ENCODE results near the gene RNF141. TPM values are rescaled to one million over a fixed set of nuclear protein-coding genes. Genes with fewer than 3 reads are reported as not detected.

The RNF141 gene
- total RNA-seq, 1 donor, result 34.9 TPM

- no peak for DNase-seq (ENCODE audit: low read depth)
- TF ChIP-seq CTCF (IDR thresholded peaks at IDR 0.05; ENCODE audit: insufficient read depth, low read length), result no peak
- H3K4me3 ChIP-seq (ENCODE audit: low read depth, low read length), result peak overlapping the region; percentile 89
These were observed 1.6 kb downstream of the RNF141 start for GRCh38 chr11:10539339-10539738.

GRCh38 chr11:10538924-10539323 lies 2.1 kb downstream of the RNF141 start:
- no peak overlapping the region for H3K4me3 ChIP-seq (ENCODE audit: low read depth, low read length)
- DNase-seq (ENCODE audit: low read depth), result no peak

GRCh38 chr11:10537600-10537999 lies 3.4 kb downstream of the RNF141 start:
- no peak for DNase-seq (ENCODE audit: low read depth)
- no peak overlapping the region for H3K4me3 ChIP-seq (ENCODE audit: low read depth, low read length)
- TF ChIP-seq CTCF (IDR thresholded peaks at IDR 0.05; ENCODE audit: insufficient read depth, low read length), result no peak

More at GRCh38 chr11:10538924-10539323, 2.1 kb downstream of the RNF141 start:
- no peak for TF ChIP-seq CTCF (IDR thresholded peaks at IDR 0.05; ENCODE audit: insufficient read depth, low read length)

GRCh38 chr11:10534316-10534715 lies 6.7 kb downstream of the RNF141 start:
- H3K4me3 ChIP-seq (ENCODE audit: low read depth, low read length), result no peak overlapping the region
- TF ChIP-seq CTCF (IDR thresholded peaks at IDR 0.05; ENCODE audit: insufficient read depth, low read length), result no peak
- no peak for DNase-seq (ENCODE audit: low read depth)

GRCh38 chr11:10533323-10533722 lies 7.7 kb downstream of the RNF141 start:
- no peak for DNase-seq (ENCODE audit: low read depth)
- no peak for TF ChIP-seq CTCF (IDR thresholded peaks at IDR 0.05; ENCODE audit: insufficient read depth, low read length)
- H3K4me3 ChIP-seq (ENCODE audit: low read depth, low read length), result no peak overlapping the region

- no peak for TF ChIP-seq CTCF (IDR thresholded peaks at IDR 0.05; ENCODE audit: insufficient read depth, low read length)
- DNase-seq (ENCODE audit: low read depth), result no peak
- no peak overlapping the region for H3K4me3 ChIP-seq (ENCODE audit: low read depth, low read length)
These were observed 8.5 kb downstream of the RNF141 start for GRCh38 chr11:10532526-10532925.

GRCh38 chr11:10529279-10529678 lies 11.7 kb downstream of the RNF141 start:
- TF ChIP-seq CTCF (IDR thresholded peaks at IDR 0.05; ENCODE audit: insufficient read depth, low read length), result no peak
- H3K4me3 ChIP-seq (ENCODE audit: low read depth, low read length), result no peak overlapping the region
- DNase-seq (ENCODE audit: low read depth), result peak; percentile 32
